Measurements from ENCODE around the gene NUDT5. TPM values are rescaled to one million over a fixed set of nuclear protein-coding genes. Genes with fewer than 3 reads are reported as not detected.
"Not testable (repeated sequence)": the region's sequence is repeated elsewhere in the genome, so short reads cannot be mapped to it uniquely, and the experiment has no call there.

Gene NUDT5
- polyA plus RNA-seq, 1 donor from 2014 or later: 44.2 TPM

DNA sequence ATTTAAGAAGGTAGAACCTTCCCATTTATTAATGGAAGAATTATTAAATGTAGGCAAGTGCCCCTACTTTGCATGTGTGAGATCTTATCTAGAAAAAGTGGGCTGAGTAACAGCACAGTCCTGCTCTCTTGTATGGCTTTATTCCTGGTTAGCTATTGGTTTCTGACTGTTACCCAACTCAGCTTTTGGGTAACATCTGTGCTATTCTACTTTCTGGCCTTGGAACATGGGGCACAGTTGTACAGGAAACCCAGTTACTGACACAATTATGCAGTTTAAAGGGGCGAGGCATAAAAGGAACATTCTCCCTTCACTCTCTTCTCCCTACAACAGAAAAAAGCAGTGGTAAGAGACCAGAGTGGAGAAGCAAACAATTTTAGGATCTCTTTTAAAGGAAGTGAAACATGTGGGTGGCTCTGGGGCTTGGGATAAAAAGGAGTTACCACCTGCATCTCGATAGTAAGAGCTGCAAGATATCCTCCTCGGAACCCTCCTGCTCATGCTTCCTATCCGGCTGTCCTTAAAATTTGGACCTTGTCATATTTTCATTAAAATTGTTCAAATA lies 16.0 kb downstream of the NUDT5 start:
- H3K4me2 ChIP-seq (ENCODE audit: low read length): no peak overlapping the region
- no peaks in the 10 kb centered on the region for H3K79me2 ChIP-seq (replicated peaks; ENCODE audit: insufficient read depth, low read length)
- no peaks in the 10 kb centered on the region for H4K20me1 ChIP-seq (ENCODE audit: insufficient read depth)
- H3K36me3 ChIP-seq (ENCODE audit: insufficient read depth, low read length): no peaks in the 10 kb centered on the region
- TF ChIP-seq TAF1 (IDR thresholded peaks at IDR 0.05; ENCODE audit: low read depth): no peak
- no peak for TF ChIP-seq EP300 (conservative IDR thresholded peaks at IDR 0.05; ENCODE audit: poor library complexity, severe bottlenecking)
- no peak for TF ChIP-seq RAD21 (conservative IDR thresholded peaks at IDR 0.05)
- TF ChIP-seq EZH2 (IDR thresholded peaks at IDR 0.05; ENCODE audit: borderline replicate concordance, insufficient read depth, low read length, poor library complexity, severe bottlenecking): no peak
- TF ChIP-seq, protein P1, sequence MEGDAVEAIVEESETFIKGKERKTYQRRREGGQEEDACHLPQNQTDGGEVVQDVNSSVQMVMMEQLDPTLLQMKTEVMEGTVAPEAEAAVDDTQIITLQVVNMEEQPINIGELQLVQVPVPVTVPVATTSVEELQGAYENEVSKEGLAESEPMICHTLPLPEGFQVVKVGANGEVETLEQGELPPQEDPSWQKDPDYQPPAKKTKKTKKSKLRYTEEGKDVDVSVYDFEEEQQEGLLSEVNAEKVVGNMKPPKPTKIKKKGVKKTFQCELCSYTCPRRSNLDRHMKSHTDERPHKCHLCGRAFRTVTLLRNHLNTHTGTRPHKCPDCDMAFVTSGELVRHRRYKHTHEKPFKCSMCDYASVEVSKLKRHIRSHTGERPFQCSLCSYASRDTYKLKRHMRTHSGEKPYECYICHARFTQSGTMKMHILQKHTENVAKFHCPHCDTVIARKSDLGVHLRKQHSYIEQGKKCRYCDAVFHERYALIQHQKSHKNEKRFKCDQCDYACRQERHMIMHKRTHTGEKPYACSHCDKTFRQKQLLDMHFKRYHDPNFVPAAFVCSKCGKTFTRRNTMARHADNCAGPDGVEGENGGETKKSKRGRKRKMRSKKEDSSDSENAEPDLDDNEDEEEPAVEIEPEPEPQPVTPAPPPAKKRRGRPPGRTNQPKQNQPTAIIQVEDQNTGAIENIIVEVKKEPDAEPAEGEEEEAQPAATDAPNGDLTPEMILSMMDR (IDR thresholded peaks at IDR 0.05; ENCODE audit: poor library complexity, severe bottlenecking): no peak
- TF ChIP-seq, protein P2, sequence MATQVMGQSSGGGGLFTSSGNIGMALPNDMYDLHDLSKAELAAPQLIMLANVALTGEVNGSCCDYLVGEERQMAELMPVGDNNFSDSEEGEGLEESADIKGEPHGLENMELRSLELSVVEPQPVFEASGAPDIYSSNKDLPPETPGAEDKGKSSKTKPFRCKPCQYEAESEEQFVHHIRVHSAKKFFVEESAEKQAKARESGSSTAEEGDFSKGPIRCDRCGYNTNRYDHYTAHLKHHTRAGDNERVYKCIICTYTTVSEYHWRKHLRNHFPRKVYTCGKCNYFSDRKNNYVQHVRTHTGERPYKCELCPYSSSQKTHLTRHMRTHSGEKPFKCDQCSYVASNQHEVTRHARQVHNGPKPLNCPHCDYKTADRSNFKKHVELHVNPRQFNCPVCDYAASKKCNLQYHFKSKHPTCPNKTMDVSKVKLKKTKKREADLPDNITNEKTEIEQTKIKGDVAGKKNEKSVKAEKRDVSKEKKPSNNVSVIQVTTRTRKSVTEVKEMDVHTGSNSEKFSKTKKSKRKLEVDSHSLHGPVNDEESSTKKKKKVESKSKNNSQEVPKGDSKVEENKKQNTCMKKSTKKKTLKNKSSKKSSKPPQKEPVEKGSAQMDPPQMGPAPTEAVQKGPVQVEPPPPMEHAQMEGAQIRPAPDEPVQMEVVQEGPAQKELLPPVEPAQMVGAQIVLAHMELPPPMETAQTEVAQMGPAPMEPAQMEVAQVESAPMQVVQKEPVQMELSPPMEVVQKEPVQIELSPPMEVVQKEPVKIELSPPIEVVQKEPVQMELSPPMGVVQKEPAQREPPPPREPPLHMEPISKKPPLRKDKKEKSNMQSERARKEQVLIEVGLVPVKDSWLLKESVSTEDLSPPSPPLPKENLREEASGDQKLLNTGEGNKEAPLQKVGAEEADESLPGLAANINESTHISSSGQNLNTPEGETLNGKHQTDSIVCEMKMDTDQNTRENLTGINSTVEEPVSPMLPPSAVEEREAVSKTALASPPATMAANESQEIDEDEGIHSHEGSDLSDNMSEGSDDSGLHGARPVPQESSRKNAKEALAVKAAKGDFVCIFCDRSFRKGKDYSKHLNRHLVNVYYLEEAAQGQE (IDR thresholded peaks at IDR 0.05; ENCODE audit: borderline replicate concordance): no peak
- no peak for TF ChIP-seq POLR2AphosphoS5 (IDR thresholded peaks at IDR 0.05)
- no peak for TF ChIP-seq MXI1 (conservative IDR thresholded peaks at IDR 0.05; ENCODE audit: poor library complexity, severe bottlenecking)
- no peak for TF ChIP-seq SMC3 (conservative IDR thresholded peaks at IDR 0.05; ENCODE audit: poor library complexity)
- no peak overlapping the region for H3K9ac ChIP-seq (ENCODE audit: low read length)
- H3K4me3 ChIP-seq (ENCODE audit: low read length): no peak overlapping the region
- no peaks in the 10 kb centered on the region for H3K9me3 ChIP-seq (ENCODE audit: low read length)
- no peak overlapping the region for H3K27ac ChIP-seq (ENCODE audit: low read length)
- H3K27me3 ChIP-seq (ENCODE audit: insufficient read depth, low read depth, low read length): no peaks in the 10 kb centered on the region
- H3F3A ChIP-seq (ENCODE audit: insufficient read depth, low read length, poor library complexity, severe bottlenecking): no peaks in the 10 kb centered on the region
- no peak overlapping the region for H2AFZ ChIP-seq (ENCODE audit: low read depth, low read length)
- H3K9me2 ChIP-seq (ENCODE audit: insufficient read depth, low read length): no peaks in the 10 kb centered on the region

DNA sequence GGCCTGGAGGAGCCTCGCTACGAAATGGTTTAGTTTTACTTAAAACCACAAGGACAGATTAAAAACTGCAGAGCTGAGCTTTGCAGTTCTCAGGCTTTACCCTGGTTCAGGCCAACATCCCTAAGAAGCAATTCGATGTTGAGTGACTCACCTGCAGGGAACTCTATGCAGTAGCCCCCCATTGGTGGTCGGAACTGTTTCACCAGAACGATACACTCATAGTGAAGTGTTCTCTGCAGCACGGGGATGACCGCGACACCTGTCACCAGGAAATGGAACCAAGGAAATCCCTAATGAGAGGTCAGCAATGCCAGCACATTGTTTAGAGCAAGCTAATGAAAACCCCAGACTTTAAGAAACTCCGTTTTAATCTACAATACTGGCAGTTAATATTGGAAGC lies 18.0 kb downstream of the NUDT5 start:
- no peak overlapping the region for H3K27ac ChIP-seq (ENCODE audit: low read length)
- no peak overlapping the region for H3K9ac ChIP-seq (ENCODE audit: low read length)
- H2AFZ ChIP-seq (ENCODE audit: low read depth, low read length): no peak overlapping the region
- no peak for TF ChIP-seq POLR2AphosphoS5 (IDR thresholded peaks at IDR 0.05)
- no peak for TF ChIP-seq SMC3 (conservative IDR thresholded peaks at IDR 0.05; ENCODE audit: poor library complexity)
- TF ChIP-seq, protein P2 (IDR thresholded peaks at IDR 0.05; ENCODE audit: borderline replicate concordance): no peak
- no peak for TF ChIP-seq MXI1 (conservative IDR thresholded peaks at IDR 0.05; ENCODE audit: poor library complexity, severe bottlenecking)
- no peak for TF ChIP-seq EZH2 (IDR thresholded peaks at IDR 0.05; ENCODE audit: borderline replicate concordance, insufficient read depth, low read length, poor library complexity, severe bottlenecking)
- no peak for TF ChIP-seq EP300 (conservative IDR thresholded peaks at IDR 0.05; ENCODE audit: poor library complexity, severe bottlenecking)
- TF ChIP-seq RAD21 (conservative IDR thresholded peaks at IDR 0.05): no peak
- no peak for TF ChIP-seq TAF1 (IDR thresholded peaks at IDR 0.05; ENCODE audit: low read depth)
- TF ChIP-seq, protein P1 (IDR thresholded peaks at IDR 0.05; ENCODE audit: poor library complexity, severe bottlenecking): no peak
- no peaks in the 10 kb centered on the region for H3K36me3 ChIP-seq (ENCODE audit: insufficient read depth, low read length)
- H3K9me3 ChIP-seq (ENCODE audit: low read length): no peaks in the 10 kb centered on the region
- H3K9me2 ChIP-seq (ENCODE audit: insufficient read depth, low read length): no peaks in the 10 kb centered on the region
- H3F3A ChIP-seq (ENCODE audit: insufficient read depth, low read length, poor library complexity, severe bottlenecking): no peaks in the 10 kb centered on the region
- H3K4me3 ChIP-seq (ENCODE audit: low read length): no peak overlapping the region
- H4K20me1 ChIP-seq (ENCODE audit: insufficient read depth): no peaks in the 10 kb centered on the region
- no peaks in the 10 kb centered on the region for H3K79me2 ChIP-seq (replicated peaks; ENCODE audit: insufficient read depth, low read length)
- no peaks in the 10 kb centered on the region for H3K27me3 ChIP-seq (ENCODE audit: insufficient read depth, low read depth, low read length)
- H3K4me2 ChIP-seq (ENCODE audit: low read length): no peak overlapping the region

DNA sequence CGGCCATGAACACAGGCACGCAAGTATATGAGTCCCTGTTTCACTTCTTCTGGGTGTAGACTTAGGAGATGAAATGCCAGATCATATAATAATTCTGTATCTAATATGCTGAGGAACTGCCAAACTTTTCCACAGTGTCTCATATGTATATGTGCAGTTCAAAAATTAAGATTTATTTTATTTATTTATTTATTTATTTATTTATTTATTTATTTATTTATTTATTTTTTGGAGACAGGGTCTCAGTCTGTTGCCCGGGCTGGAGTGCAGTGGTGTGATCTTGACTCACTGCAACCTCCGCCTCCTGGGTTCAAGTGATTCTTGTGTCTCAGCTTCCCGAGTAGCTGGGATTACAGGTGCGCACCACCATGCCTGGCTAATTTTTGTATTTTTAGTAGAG lies 24.2 kb downstream of the NUDT5 start:
- H3K27ac ChIP-seq (ENCODE audit: low read length); H3K9me3 ChIP-seq (ENCODE audit: low read length); H3K4me2 ChIP-seq (ENCODE audit: low read length); H3F3A ChIP-seq (ENCODE audit: insufficient read depth, low read length, poor library complexity, severe bottlenecking); H2AFZ ChIP-seq (ENCODE audit: low read depth, low read length); H3K9ac ChIP-seq (ENCODE audit: low read length); H3K9me2 ChIP-seq (ENCODE audit: insufficient read depth, low read length); H4K20me1 ChIP-seq (ENCODE audit: insufficient read depth); H3K79me2 ChIP-seq (replicated peaks; ENCODE audit: insufficient read depth, low read length); H3K4me3 ChIP-seq (ENCODE audit: low read length); H3K27me3 ChIP-seq (ENCODE audit: insufficient read depth, low read depth, low read length); H3K36me3 ChIP-seq (ENCODE audit: insufficient read depth, low read length): not testable (repeated sequence)
